Ovary (tissue), 9 donors: ENCODE results near the gene MARS1. TPM values are rescaled to one million over a fixed set of nuclear protein-coding genes. Genes with fewer than 3 reads are reported as not detected.
A peak's percentile ranks its signal among the peaks of the same experiment; 100 is the strongest.

Source experiments
- DNase-seq, 5 donors: peaks; one replicate each; pipeline ENCODE4 v3.0.0-alpha.2; 2019 to 2020
- H3K27ac ChIP-seq, 2 donors: fragments of 200-600 bp; one replicate each; pipeline versions ENCODE4 v1.5.1 to v1.8.0; 2019 to 2022
- H3K27me3 ChIP-seq: fragments of 200-600 bp; one replicate; pipeline ENCODE4 v1.8.0; 2022
- H3K36me3 ChIP-seq: fragments of 200-600 bp; sonication (generic); one replicate; pipeline ENCODE4 v1.5.1; 2019
- H3K4me1 ChIP-seq: one replicate; pipeline ENCODE4 v1.8.1; 2013; ENCODE audit warnings: mild to moderate bottlenecking, moderate library complexity; ENCODE audit not compliant: insufficient read depth
- H3K4me3 ChIP-seq: fragments of 200-600 bp; sonication (generic); one replicate; pipeline ENCODE4 v1.5.1; 2017
- H3K9me3 ChIP-seq, 2 donors: fragments of 200-600 bp in 1 of 2; sonication (generic) in 1 of 2; one replicate each; pipeline versions ENCODE4 v1.5.1 to v1.8.1; 2013 to 2019; ENCODE audit warnings: mild to moderate bottlenecking in 1 of 2, moderate library complexity in 1 of 2
- EP300 ChIP-seq: sonication (generic); formaldehyde crosslinking; IDR thresholded peaks from one replicate; pipeline ENCODE4 v1.6.1; 2017; ENCODE audit warnings: antibody characterized with exemption
- POLR2A ChIP-seq: fragments of 450-650 bp; IDR thresholded peaks from one replicate; pipeline ENCODE4 v1.6.1; 2017; ENCODE audit warnings: antibody characterized with exemption, mild to moderate bottlenecking, moderate library complexity
- WGBS, 3 donors: extraction: QIAGEN DNeasy Blood & Tissue Kit in 1 of 3; methylation state at CpG; one replicate each; pipeline versions ENCODE4 v1.1.5 to v1.1.7; 2013 to 2017; 5-methylcytosine and 5-hydroxymethylcytosine counted together
- intact Hi-C, 4 donors: fragments of 100-400 bp; cut with DNase I; formaldehyde crosslinking; loops; one replicate each; pipeline versions ENCODE4 v1.11.0 to v1.15.1; 2022 to 2023
- polyA plus RNA-seq, 2 donors: library from polyadenylated mRNA; stranded (reverse); fragments of 200-250 nt in 1 of 2; fragments of 350-450 nt in 1 of 2; fragmentation: Illumina TruSeq in 1 of 2; extraction: RNeasy Lipid Tissue Mini Kit (QIAGEN cat#74804) in 1 of 2; gene quantifications; one replicate each; pipeline ENCODE4 v1.2.3, GENCODE V29; 2013 to 2014
- total RNA-seq, 7 donors: library from RNA; depleted of rRNA in 2 of 7; stranded (reverse); fragments of >200 nt in 2 of 7; fragmentation: NEBNext Ultra II Directional in 3 of 7; extraction: Animal tissue kit (Norgen Biotek cat#: 25700) in 3 of 7; gene quantifications; one replicate each; pipeline versions ENCODE4 v1.1.0 to v1.2.4, GENCODE V29; 2016 to 2023
- TF ChIP-seq, protein P1 (sequence below), 3 donors: fragments of 450-650 bp in 2 of 3; fragments of 200-600 bp in 1 of 3; IDR thresholded peaks; one replicate each; pipeline versions ENCODE4 v1.5.1 to v1.8.0; 2016 to 2022; ENCODE audit warnings: antibody characterized with exemption in 3 of 3, mild to moderate bottlenecking in 1 of 3
- donor health status: DM: no; HTN: no; CAD: no; lungs with moderate emphysema.
- donor health status: DM: no; HTN: no; CAD: no.
- donor health status: Bipolar disorder and iron deficiency.
- donor health status: DM: yes; HTN: yes; CAD: no.
- donor health status: DM: no; HTN: no; CAD: no.
- donor health status: DM: yes; HTN: yes; CAD: no.

Gene MARS1
- total and polyA plus RNA-seq, 9 donors = 21.1 to 479 (median 66.4) TPM

- 50 to 55% (median 53%) methylated on average over 15 of the region's 15 CpGs for WGBS, 3 donors
- TF ChIP-seq EP300 (no peak), POLR2A (no peak)
- TF ChIP-seq, protein P1, sequence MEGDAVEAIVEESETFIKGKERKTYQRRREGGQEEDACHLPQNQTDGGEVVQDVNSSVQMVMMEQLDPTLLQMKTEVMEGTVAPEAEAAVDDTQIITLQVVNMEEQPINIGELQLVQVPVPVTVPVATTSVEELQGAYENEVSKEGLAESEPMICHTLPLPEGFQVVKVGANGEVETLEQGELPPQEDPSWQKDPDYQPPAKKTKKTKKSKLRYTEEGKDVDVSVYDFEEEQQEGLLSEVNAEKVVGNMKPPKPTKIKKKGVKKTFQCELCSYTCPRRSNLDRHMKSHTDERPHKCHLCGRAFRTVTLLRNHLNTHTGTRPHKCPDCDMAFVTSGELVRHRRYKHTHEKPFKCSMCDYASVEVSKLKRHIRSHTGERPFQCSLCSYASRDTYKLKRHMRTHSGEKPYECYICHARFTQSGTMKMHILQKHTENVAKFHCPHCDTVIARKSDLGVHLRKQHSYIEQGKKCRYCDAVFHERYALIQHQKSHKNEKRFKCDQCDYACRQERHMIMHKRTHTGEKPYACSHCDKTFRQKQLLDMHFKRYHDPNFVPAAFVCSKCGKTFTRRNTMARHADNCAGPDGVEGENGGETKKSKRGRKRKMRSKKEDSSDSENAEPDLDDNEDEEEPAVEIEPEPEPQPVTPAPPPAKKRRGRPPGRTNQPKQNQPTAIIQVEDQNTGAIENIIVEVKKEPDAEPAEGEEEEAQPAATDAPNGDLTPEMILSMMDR (IDR thresholded peaks at IDR 0.05) = no peak
- H3K36me3 ChIP-seq = no peaks in the 10 kb centered on the region
- peak overlapping the region; percentile 79 for H3K4me3 ChIP-seq
- intact Hi-C loops = no loop called here
- H3K4me1 ChIP-seq = peaks cover 6% of the 10 kb centered on the region
- no peak overlapping the region for H3K27ac ChIP-seq
- no peaks in the 10 kb centered on the region for H3K27me3 ChIP-seq
- no peak for DNase-seq
- H3K9me3 ChIP-seq = no peaks in the 10 kb centered on the region
Measured at GRCh38 chr12:57545809-57546437, 58.1 kb downstream of the MARS1 start.

GRCh38 chr12:57546438-57547287, 58.8 kb downstream of the MARS1 start, which contains the start of gene DCTN2:
Gene DCTN2, minus strand, starts transcription at chr12:57547192. Its CDS starts 129 bp downstream, at chr12:57547063.
- Histone ChIP-seq H3K4me3 (peak within 1 kb of the TSS; percentile 79), H3K36me3 (no peaks in the 10 kb centered on the region), H3K9me3 (no peaks in the 10 kb centered on the region), H3K4me1 (peaks cover 6% of the 10 kb centered on the region), H3K27me3 (no peaks in the 10 kb centered on the region), H3K27ac (peak within 1 kb of the TSS; percentile 23 to 54)
- peak; percentile 55 for TF ChIP-seq POLR2A
- no peak for TF ChIP-seq EP300
- WGBS, 3 donors = 1 to 2% (median 1%) methylated on average over 45 to 56 of the region's 56 CpGs
- peak; percentile 94 to 97 (median 94) for DNase-seq
- intact Hi-C loops = no loop called here

DNA sequence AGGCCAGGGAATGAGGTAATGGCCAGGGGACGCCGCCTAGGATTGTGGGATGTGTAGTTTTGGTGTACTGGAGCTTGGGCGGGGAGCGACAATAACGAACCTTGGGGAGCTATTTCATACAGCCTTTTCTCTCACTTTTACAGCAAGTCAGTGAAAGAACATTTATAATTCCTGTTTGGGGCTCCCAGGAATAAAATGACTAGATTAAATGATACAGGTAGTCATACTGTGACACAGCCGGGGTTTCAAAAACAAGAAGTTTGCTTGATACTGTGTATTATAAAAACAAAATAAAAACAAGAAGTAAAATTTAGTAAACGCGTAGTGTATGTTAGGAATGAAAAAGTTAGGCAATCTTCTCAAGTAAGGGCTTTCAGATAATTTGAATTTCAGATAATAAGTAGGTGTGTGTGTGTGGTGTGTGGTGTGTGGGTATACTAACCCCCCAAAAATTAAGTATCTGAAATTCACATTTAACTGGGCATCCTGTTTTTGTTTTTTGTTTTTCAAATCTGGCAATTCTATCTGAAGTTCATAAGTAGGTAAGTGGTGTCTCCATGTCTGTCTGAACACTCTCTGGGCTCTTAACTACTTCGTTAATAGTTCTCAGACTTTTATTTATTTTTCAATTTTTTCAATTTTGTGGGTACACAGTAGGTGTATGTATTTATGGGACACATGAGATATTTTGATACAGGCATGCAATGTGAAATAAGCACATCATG, 59.6 kb downstream of the MARS1 start:
- no peaks in the 10 kb centered on the region for H3K36me3 ChIP-seq
- H3K27me3 ChIP-seq = no peaks in the 10 kb centered on the region
- H3K27ac ChIP-seq = no peak overlapping the region
- peak overlapping the region; percentile 79 for H3K4me3 ChIP-seq
- WGBS, 3 donors = 19 to 21% (median 19%) methylated on average over 9 of the region's 9 CpGs
- intact Hi-C loops = no loop called here
- DNase-seq = no peak
- no peaks in the 10 kb centered on the region for H3K9me3 ChIP-seq
- TF ChIP-seq EP300 (no peak), POLR2A (no peak)
- TF ChIP-seq, protein P1 (IDR thresholded peaks at IDR 0.05) = no peak
- H3K4me1 ChIP-seq = peaks cover 6% of the 10 kb centered on the region

DNA sequence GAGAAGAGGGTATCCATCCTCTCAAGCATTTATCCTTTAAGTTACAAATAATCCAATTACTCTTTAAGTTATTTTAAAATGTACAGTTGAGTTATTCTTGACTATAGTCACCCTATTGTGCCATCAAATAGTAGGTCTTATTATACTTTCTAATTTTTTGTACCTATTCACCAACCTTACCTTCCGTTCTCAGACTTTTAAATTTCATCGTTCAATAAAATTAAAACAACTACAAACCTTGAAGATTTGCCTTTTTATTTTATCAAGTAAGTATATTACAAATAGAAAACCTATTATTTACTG, 60.1 kb downstream of the MARS1 start:
- no peak for DNase-seq
- H3K9me3 ChIP-seq = no peaks in the 10 kb centered on the region
- H3K4me1 ChIP-seq = peaks cover 6% of the 10 kb centered on the region
- H3K27ac ChIP-seq = no peak overlapping the region
- TF ChIP-seq, protein P1 (IDR thresholded peaks at IDR 0.05) = no peak
- TF ChIP-seq POLR2A (no peak), EP300 (no peak)
- H3K4me3 ChIP-seq = no peak overlapping the region
- H3K27me3 ChIP-seq = no peaks in the 10 kb centered on the region
- intact Hi-C loops = no loop called here
- no peaks in the 10 kb centered on the region for H3K36me3 ChIP-seq
- WGBS, 3 donors = 92 to 94% (median 94%) methylated on average over 2 of the region's 2 CpGs
